OCI-LY3 (cell line): ENCODE measurements around the gene VASN.

Experiments used
- EZH2phosphoT487 ChIP-seq: fragments of 200-600 bp; shearing (Covaris generic); IDR thresholded peaks from 2 replicates; pipeline ENCODE4 v1.6.1; 2018; ENCODE audit warnings: antibody characterized with exemption, mixed run types, low read depth
- TF ChIP-seq, protein P1 (sequence below): fragments of 200-600, 300-600 bp; sonication (generic); IDR thresholded peaks from 2 replicates; pipeline ENCODE4 v1.5.1; 2014; ENCODE audit warnings: antibody characterized with exemption, low read length, low read depth

DNA sequence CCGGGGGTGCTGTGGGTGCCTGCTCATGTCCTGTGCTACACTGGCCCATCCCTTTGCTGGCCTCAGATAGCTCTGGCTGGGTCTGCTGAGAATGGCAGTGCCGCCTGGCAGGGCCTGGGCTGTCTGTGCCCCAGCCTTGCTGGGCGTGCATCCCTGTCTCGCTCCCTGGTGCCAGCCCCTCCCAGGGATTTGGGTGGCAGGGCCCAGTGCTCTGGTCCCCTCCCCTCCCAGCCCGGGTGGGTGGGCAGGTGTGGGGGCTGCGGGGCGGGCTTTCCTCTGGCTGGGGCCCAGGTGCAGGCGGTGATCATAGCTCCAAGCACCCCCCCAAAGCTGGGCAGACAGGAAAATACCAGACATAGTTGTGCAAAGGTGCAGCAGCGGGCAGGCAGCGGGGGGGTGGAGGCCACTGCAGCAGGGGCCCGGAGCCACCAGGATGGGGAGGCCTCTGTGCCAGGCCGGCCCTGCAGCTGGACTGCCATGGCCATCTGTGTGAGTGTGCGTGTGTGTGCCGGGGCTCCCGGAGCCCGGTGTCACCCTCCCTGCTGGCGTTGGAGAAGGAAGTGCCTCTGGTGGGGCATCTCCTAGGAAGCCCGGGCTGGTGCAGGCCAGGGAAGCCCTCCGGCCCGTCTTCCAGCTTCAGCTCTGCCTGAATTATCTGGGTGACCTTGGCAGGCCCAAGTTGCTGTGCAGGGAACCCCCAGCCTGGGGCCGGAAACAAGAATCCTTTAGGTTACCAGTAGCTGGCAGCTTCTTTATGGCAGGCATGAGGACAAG lies 48.4 kb upstream of the VASN start:
- TF ChIP-seq, protein P1, sequence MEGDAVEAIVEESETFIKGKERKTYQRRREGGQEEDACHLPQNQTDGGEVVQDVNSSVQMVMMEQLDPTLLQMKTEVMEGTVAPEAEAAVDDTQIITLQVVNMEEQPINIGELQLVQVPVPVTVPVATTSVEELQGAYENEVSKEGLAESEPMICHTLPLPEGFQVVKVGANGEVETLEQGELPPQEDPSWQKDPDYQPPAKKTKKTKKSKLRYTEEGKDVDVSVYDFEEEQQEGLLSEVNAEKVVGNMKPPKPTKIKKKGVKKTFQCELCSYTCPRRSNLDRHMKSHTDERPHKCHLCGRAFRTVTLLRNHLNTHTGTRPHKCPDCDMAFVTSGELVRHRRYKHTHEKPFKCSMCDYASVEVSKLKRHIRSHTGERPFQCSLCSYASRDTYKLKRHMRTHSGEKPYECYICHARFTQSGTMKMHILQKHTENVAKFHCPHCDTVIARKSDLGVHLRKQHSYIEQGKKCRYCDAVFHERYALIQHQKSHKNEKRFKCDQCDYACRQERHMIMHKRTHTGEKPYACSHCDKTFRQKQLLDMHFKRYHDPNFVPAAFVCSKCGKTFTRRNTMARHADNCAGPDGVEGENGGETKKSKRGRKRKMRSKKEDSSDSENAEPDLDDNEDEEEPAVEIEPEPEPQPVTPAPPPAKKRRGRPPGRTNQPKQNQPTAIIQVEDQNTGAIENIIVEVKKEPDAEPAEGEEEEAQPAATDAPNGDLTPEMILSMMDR: no peak
- no peak for TF ChIP-seq EZH2phosphoT487
